Measurements from ENCODE around the gene CYSLTR1.
"Not testable (repeated sequence)": the region's sequence is repeated elsewhere in the genome, so short reads cannot be mapped to it uniquely, and the experiment has no call there.

CYSLTR1 gene, protein sequence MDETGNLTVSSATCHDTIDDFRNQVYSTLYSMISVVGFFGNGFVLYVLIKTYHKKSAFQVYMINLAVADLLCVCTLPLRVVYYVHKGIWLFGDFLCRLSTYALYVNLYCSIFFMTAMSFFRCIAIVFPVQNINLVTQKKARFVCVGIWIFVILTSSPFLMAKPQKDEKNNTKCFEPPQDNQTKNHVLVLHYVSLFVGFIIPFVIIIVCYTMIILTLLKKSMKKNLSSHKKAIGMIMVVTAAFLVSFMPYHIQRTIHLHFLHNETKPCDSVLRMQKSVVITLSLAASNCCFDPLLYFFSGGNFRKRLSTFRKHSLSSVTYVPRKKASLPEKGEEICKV

DNA sequence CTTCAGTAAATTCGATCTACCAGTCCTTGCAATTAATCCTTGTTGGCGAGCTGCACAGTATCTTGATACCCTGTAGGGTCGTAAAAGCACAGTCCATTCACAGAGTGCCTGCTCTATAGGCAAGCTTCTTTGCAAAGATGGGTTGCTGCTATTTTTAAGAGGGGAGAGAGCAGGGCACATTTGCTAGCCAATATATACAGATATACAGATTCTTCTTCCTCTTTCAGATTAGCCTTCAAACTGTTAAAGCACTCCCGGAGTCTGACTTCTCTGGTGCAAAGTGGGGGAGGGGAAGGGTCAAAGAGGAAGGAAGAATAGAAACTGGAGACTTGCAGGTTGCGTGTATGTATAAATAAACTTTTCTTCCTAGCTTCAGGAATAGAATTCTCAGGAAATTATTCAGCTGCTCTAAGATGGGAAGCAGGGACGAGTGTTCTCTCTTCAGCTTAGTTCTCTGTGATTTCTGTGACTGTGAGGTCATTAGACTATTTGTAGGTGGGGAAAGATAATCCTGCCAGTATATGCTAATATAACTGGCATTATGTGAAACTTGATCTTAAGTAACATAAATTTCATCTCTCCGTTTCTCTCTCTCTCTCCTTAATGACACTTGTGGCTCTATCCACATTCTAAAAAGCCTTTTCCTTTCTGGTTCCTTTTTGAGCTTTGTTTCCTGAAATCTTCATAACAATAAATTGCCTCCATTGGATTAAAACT is at the start of gene CYSLTR1:
TSS of gene CYSLTR1 (minus strand) at position 242 of the 717 bp plus-strand sequence. CDS start 53,865 bp downstream, outside the sequence.
- no peak for DNase-seq (ENCODE audit: low spot score)

DNA sequence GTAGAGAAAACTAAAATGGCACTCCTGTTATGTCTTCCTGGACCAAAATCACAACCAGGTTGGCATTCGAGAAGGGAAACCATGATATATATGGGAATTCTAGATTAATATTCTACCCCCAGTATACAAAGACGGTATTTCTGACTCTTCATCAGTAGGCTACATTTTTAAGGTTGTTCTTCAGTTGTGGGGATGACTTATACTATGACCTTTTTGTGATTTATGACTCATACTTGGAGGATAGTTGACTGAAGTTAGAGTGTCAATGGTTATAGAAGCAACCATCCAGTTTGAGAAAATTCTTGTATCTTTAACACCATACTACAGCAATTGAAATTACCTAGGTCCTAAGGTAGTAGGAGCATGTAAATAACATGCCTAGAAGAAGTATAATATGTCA is 49.8 kb upstream of the CYSLTR1 start:
- no peak for DNase-seq (ENCODE audit: low spot score)

DNA sequence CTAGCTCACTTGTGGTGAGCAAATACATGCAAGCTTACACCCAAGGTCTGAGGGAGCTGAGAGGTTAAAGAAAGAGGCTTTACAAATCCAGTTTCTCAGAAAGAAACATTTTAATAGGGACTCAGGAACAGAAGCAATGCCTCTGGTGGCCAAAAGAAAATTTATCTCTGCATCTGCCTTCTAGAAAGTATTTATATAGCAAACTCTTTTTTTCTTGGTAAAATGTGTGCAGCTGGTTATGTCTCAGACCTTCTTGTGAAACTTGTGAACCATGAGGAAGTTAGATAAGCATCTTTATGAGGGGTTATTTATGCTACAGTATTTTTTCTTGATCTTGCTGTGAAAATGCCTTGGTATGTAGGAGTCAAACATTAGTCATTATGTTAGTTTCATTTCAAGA is 48.5 kb upstream of the CYSLTR1 start:
- DNase-seq (ENCODE audit: low spot score) = no peak

DNA sequence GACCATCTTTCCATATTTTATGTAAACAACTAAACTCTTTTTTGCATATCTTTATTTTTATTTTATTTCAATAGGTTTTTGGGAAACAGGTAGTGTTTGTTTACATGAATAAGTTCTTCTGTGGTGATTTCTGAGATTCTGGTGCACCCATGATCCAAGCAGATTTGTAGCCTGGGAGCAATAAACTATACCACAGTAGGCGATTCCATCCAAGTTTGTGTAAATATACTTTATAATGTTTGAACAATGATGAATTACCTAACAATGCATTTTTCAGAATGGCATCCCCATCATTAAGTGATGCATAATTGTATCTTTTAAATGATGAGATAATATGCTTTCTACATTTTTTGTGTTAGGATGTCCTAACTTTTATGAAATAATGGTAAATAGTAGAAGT is 39.2 kb upstream of the CYSLTR1 start:
- no peak for DNase-seq (ENCODE audit: low spot score)

DNA sequence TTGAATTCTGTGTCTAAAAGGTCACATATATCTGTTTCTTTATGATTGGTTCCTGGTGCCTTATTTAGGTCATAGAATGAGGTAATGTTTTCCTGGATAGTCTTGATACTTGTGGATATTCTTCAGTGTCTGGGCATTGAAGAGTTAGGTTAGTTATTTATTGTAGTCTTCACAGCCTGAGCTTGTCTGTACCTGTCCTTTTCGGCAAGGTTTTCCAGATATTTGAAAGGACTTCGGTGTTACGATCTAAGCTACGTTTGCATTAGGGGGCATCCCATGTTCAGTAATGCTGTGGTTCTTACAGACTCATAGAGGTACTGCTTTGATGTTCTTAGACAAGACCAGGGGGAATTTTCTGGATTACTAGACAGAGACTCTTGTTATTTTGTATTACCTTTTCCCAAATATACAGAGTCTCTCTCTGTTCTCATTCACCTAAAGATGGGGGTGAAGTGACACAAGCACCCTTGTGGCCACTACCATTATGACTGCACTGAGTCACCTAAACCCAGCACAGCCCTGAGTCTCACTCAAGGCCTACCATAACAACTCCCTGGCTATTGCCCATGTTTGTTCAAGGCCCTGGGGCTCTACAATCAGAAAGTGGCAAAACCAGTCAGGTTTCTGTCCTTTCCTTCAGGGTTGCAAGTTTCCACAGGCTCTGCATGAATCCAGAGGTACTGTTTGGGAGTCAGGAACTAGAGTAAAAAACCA is 30.1 kb upstream of the CYSLTR1 start:
- DNase-seq (ENCODE audit: low spot score) = no peak

- no peak for DNase-seq (ENCODE audit: low spot score)
Observed at GRCh38 chrX:78333521-78333920, 6.1 kb upstream of the CYSLTR1 start.

DNA sequence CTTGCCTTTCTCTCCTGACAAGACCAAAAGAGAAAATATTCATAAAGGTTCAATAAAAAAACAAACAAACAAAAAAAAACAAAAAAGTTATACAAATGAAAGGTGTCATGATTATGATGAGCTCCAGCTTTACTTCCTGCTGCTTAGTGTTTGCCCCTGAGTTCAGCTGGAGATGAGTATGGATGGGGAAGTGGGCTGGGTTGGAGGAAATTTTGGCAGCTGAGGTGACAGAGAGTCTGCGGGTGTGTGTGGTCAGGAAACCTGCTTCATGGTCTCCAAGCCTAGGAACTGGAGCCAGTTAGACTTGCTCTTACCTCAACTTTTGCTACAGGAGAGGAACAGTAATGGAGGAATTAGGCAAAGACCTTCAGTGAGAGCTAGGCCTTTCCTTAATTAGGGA is 4.3 kb upstream of the CYSLTR1 start:
- no peak for DNase-seq (ENCODE audit: low spot score)

DNA sequence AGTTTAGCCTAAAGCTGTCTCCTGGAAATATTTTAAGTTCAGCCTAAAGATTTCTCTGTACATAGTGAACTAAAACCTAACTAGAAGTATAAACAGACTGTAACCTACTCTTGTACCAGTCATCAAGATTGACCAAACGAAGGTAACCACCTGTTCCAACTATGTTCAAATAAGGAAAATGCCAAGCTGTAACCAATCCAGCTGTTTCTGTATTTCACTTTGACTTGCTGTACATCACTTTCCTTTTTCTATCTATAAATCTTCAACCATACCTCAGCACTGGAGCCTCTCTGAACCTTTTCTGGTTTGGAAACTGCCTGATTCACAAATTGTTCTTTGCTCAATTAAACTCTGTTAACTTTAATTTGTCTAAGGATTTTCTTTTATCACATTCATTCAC is 3.1 kb upstream of the CYSLTR1 start:
- DNase-seq (ENCODE audit: low spot score) = no peak

DNA sequence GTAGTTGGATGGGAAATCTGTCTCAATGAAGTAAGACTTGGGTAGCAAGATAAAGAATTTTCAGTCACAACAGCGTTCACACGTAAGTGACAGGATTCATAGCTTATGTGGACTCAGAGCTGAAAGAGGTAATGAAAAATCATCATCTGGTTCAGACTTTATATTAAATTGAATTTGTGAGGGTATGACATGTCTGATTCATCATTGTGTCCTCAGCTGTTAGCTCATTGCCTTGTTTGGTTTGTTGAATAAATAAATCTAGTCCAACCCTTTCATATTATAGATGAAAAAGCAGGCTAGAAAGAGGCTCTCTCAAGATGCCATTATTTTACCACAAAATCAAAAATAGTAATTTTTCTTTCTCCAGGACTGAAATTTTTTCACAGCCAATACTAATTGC is 2.7 kb upstream of the CYSLTR1 start:
- no peak for DNase-seq (ENCODE audit: low spot score)

GRCh38 chrX:78329486-78329885 is 2.1 kb upstream of the CYSLTR1 start:
- no peak for DNase-seq (ENCODE audit: low spot score)

- no peak for DNase-seq (ENCODE audit: low spot score)
Observed at GRCh38 chrX:78326401-78326800, 1.0 kb downstream of the CYSLTR1 start.

- DNase-seq (ENCODE audit: low spot score) = no peak
Observed at GRCh38 chrX:78322863-78323262, 4.5 kb downstream of the CYSLTR1 start.

DNA sequence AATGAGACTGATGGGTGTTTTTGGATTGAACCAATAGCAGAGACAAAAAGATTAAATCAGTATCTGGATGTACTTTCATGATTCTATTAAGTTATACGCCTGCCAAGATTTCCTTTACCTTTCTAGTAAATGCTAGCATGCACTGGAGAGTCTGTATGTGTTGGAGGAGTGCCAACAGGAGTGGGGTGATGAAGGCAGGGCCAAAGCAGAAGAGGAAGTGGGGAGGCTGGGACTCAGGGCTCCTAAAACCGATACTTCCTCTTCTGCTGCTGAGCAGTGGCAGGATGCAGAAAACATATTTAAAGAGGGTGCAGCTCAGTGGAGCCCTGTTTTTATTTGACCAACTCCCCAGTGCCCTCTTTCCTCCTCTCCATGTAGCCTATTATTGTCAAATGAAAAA is 5.6 kb downstream of the CYSLTR1 start:
- DNase-seq (ENCODE audit: low spot score) = no peak

GRCh38 chrX:78316265-78316664 is 11.1 kb downstream of the CYSLTR1 start:
- DNase-seq (ENCODE audit: low spot score) = no peak

GRCh38 chrX:78315745-78316144 is 11.7 kb downstream of the CYSLTR1 start:
- no peak for DNase-seq (ENCODE audit: low spot score)

DNA sequence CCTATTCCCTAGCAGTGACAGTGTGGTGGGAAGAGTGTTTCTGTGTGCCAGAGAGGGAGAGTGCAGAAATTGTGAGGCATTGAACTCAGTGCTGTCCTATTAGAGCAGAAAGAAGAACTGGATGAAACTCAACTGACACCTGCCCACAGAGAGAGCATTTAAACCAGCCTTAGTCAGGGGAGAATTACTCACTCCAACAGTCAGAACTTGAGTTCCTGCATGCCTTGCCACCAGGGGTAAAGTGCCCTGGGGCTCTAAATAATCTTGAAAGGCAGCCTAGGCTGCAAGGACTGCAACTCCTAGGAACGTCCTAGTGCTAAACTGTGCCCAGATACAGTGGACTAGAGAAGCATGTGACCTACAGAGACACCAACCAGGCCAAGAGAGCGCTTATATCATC is 12.8 kb downstream of the CYSLTR1 start:
- no peak for DNase-seq (ENCODE audit: low spot score)

DNA sequence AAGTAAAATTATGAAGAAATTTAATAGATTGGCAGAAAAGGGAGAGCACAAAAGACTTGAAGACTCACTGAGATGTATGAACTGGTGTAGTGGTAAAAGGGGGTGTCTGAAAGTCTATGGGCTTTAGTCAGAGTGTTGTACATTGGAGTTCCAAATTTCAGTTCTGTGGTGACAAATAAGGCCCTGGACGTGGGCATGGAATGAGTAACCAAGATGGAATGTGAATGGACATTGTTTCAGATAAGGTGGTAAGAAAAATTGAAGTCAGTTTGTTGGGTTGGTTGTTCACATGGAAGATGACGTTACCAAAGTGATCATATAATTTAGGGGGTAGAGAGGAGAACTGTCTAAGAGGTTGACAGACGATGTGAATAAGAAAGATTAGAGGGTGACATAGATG is 13.9 kb downstream of the CYSLTR1 start:
- no peak for DNase-seq (ENCODE audit: low spot score)

- no peak for DNase-seq (ENCODE audit: low spot score)
Observed at GRCh38 chrX:78307665-78308064, 19.7 kb downstream of the CYSLTR1 start.

DNA sequence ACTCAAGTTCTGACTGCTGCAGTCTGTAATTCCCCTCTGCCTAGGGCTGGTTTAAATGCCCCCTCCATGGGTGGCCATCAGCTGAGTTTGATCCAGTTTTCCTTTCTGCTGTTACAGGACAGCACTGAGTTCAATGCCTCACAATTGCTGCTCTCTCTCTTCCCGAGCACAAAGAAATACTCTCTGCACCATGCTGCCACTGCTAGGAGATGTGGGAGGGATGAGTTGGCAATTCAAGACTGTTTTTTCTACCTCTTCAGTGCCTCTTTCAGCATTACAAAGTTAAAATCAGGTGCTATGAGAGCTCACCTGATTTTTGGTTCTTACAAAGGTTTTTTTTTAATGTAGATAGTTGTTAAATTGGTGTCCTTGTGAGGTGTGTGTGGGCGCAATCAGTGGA is 24.3 kb downstream of the CYSLTR1 start:
- no peak for DNase-seq (ENCODE audit: low spot score)

- DNase-seq (ENCODE audit: low spot score) = not testable (repeated sequence)
Observed at GRCh38 chrX:78300933-78301332, 26.5 kb downstream of the CYSLTR1 start.

DNA sequence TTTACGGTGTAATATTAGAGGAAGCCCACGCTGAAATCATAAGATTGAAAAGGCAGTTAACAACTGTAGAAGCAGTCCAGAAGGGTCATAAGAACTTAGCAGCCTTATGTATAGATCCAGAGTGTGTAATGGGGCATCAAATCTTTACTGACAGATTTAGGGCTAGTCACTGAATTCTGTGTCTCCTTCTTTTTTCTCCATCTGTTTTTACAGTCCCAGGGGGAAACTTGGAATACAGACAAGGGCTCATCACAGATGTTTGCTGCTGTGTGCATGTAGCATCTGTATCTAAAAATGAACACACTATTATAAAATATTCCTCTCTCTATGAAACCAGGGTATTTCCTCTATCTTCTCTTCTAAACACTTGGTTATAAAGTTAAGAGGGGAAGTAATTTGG is 43.9 kb downstream of the CYSLTR1 start:
- DNase-seq (ENCODE audit: low spot score) = no peak

DNA sequence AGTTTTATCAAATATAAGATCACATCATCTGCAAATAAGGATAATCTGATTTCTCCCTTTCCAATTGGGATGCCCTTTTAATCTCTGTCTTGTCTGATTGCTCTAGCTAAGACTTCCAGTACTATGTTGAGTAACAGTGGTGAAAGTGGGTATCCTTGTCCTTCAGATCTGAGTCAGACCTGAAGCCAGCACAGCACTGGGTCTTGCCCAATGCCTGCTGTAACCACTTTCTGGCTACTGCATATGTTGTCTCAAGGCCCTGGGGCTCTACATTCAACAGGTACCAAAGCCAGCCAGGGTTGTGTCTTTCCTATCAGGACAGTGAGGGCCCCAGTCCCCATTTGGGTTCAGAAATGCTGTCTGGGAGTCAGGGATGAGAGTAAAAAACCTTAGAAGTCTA is 90.3 kb downstream of the CYSLTR1 start:
- DNase-seq (ENCODE audit: low spot score) = no peak

DNA sequence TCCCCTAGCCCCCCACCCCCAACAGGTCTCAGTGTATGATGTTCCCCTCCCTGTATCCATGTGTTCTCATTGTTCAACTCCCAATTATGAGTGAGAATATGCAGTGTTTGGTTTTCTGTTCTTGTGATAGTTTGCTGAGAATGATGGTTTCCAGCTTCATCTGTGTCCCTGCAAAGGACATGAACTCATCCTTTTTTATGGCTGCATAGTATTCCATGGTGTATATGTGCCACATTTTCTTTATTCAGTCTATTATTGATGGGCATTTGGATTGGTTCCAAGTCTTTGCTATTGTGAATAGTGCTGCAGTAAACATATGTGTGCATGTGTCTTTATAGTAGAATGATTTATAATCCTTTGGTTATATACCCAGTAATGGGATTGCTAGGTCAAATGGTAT is 101.4 kb downstream of the CYSLTR1 start:
- not testable (repeated sequence) for DNase-seq (ENCODE audit: low spot score)

Data from HuH-7.5 (cell line).